Measurements from ENCODE around the gene PPM1M. TPM values are rescaled to one million over a fixed set of nuclear protein-coding genes. Genes with fewer than 3 reads are reported as not detected.

PPM1M gene
- total RNA-seq, 1 donor from 2014 or later = 48.3 TPM

DNA sequence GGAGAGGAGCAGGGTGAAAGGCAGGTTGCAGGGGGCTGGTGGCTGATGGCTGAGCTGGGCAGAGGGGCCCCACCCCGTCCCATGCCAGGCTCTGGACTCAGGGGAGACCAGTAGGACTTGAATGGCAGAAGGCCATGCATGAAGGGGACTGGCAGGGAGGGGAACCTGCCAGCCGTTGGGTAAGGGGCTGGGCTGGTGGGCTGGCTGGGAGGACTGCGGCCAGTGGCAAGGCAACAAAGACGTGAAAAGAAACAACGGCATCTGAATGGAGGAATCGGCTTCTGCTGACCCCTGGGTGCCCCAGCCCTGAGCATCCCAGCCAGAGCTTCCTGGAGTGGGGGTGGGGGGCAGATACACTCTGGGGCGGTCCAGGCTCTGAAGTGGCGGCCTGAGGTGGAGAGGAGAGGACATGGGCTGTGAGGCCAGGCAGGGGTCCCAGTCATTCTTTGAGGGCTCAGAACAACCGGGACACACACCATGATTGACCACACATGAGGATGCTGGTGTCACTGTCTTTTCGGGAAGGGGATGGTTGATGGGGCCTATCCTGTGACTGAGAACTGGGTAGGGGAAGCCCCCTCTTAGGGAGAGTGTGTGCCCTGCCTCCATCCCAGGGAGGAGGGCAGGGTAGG is 53.8 kb downstream of the PPM1M start:
- Mint-ChIP-seq H3K27me3 (no peaks in the 10 kb centered on the region), H3K4me3 (no peak overlapping the region), H3K9me3 (no peaks in the 10 kb centered on the region), H3K36me3 (ENCODE audit: low read depth) (no peaks in the 10 kb centered on the region), H3K4me1 (peaks cover 2% of the 10 kb centered on the region), H3K27ac (no peak overlapping the region)
- no peak for DNase-seq
- intact Hi-C loops (cut with micrococcal nuclease) = no loop called here

Other genes starting within 250 kb of the PPM1M start
- 1,714 and 1,721 TPM in 2 replicates for gene RPL29, start 249.9 kb upstream of the PPM1M start, total RNA-seq
- 33.5 and 34.0 TPM in 2 replicates for gene DUSP7, start 189.2 kb upstream of the PPM1M start, total RNA-seq
- gene POC1A, start 91.3 kb upstream of the PPM1M start, total RNA-seq = 23.2 and 24.1 TPM in 2 replicates
- 115 and 118 TPM in 2 replicates for gene ALAS1, start 47.6 kb upstream of the PPM1M start, total RNA-seq
- 0.17 and 0.42 TPM in 2 replicates for gene TLR9, start 20.1 kb upstream of the PPM1M start, total RNA-seq
- 80.3 and 87.0 TPM in 2 replicates for gene TWF2, start 6.6 kb upstream of the PPM1M start, total RNA-seq
- 104 and 106 TPM in 2 replicates for gene WDR82, start 32.9 kb downstream of the PPM1M start, total RNA-seq
- 16.3 and 17.4 TPM in 2 replicates for gene GLYCTK, start 42.1 kb downstream of the PPM1M start, total RNA-seq
- gene DNAH1, start 70.6 kb downstream of the PPM1M start, total RNA-seq = 9.9 and 10.6 TPM in 2 replicates
- 101 and 102 TPM in 2 replicates for gene BAP1, start 164.2 kb downstream of the PPM1M start, total RNA-seq
- gene PHF7, start 164.9 kb downstream of the PPM1M start, total RNA-seq = 10.6 and 10.8 TPM in 2 replicates
- gene SEMA3G, start 199.3 kb downstream of the PPM1M start, total RNA-seq = 0.05 and 0.21 TPM in 2 replicates
- gene TNNC1, start 208.3 kb downstream of the PPM1M start, total RNA-seq = 1.2 and 1.5 TPM in 2 replicates
- 72.6 and 75.5 TPM in 2 replicates for gene NISCH, start 209.8 kb downstream of the PPM1M start, total RNA-seq
- gene STAB1, start 249.6 kb downstream of the PPM1M start, total RNA-seq = 0.07 TPM in 1 of 2 replicates, not detected in the other